Stimulated activated CD4-positive, alpha-beta T cell treated with anti-CD3 and anti-CD28 coated beads, Interleukin-12 subunit alpha, Interleukin-12 subunit beta, amount 100 ng/mL, for 24 hours (primary cell): ENCODE data around the gene MFN2.
A peak's percentile ranks its signal among the peaks of the same experiment; 100 is the strongest.

Experiments used
- DNase-seq, 2 experiments: peaks; one replicate each; pipeline ENCODE4 v3.0.0-alpha.2; 2020; ENCODE audit warnings: low read depth in 2 of 2

MFN2 gene

DNA sequence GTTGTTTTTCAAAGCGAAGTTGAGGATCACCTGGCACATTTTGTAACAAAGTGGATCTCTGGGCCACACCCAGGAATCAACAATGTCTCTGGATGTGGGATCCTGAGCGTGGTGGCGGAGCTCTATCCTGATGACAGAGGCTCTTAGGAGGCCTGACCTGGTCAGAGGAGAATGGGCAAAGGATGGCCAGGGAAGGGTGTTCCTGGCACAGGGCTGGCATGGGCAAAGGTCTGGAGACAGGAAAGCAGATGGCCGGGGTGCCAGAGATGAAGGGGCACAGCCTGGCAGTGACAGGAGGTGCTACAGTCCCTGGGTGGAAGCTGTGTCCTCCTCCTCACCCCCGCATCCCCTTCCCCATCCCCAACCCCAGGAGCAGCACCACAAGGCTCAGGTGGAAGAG lies 20.0 kb upstream of the MFN2 start:
- no peak for DNase-seq

DNA sequence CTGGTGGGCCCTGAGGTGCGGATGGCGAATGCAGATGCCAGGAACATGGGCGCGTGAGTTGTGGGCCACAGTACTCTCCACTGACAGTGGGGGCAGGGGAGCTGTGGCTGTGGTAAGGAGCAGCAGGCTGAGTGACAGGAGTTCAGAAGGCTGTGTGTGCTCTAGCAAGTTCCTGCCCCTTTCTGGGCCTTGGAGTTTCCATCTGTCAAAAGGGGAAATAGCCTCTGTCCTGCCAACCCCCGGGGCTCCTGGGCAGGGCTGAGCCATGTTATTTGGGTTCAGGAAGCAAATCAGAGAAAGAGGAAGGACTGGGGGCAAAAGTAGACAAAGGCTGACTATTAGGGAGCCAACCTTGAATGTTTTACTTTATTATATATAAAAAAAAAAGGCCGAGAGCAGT lies 19.5 kb upstream of the MFN2 start:
- no peak for DNase-seq

DNA sequence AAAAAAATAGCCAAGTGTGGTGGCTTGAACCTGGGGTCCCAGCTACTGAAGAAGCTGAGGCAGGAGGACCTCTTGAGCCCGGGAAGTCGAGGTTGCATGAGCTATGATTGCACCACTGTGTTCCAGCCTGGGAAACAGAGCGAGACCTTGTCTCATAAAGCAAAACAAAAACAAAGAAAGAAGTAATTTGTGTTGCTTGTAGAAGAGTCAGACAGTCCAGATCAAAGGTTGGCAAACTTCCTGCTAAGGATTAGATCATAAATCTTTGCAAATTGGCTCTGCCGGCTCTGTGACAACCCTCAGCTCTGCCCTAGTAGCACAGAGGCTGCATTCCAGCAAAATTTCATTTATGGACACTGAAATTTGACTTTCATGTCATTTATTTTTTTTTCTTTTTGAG lies 19.0 kb upstream of the MFN2 start:
- DNase-seq = no peak

DNA sequence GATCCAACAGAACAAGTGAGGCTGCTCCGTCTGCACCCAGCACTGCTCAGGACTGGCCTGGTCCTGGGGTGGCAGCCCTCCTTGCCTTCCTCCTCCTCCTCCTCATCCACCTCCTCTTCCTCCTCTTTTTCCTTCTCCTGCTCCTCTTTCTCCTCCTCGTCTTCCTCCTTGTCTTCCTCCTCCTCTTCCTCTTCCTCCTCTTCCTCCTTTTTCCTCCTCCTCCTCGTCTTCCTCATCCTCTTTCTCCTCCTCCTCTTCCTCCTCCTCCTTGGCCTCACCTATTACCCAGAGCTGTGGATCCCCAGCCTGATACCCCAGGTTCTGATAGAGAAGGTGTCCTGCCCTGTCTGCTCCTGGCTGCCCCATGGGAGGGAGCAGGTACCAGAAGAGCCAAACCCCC lies 16.6 kb upstream of the MFN2 start:
- DNase-seq = no peak

DNA sequence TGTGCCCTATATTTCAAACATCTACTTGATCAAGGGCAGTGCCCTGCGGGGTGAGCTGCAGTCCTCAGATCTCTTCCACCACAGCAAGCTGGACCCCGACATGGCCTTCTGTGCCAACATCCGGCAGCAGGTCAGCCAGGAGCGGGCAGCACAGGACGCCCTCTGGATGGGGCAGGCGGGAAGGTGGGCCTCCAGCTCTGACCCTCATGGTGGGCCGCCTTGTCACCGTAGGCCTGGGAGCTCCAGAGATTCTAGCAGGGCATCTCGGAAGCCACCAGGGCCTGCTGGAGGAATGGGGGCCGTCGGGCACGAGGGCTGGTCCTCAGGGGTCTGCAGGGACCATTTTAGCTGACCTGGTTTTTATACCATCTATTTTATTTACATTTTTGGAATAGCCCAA lies 15.6 kb upstream of the MFN2 start:
- no peak for DNase-seq

DNA sequence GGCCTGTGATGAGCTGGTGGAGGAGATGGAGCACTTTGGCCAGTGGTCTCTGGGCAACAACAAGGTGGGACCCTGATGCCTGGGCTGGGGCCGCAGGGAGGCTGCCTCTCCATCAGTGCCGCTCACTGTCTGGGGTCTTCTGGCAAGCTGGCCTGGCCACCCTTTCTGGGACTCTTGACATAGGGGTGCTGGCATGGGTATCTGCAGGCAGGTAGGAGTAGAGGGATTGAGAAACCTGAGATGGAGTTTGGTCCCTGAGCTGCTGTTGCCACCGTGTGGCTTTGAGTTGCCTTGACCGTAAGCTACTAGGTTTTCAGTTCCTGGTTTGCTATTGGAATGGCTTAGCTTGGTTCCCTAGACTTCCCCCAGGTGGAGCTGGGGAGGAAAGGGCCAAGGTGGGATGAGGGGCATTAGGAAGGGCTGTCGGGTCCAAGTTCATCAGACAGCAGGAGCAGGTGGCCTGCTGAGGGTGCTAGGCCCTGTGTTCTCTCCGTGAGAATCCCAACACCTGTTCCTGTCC lies 13.2 kb upstream of the MFN2 start:
- no peak for DNase-seq

DNA sequence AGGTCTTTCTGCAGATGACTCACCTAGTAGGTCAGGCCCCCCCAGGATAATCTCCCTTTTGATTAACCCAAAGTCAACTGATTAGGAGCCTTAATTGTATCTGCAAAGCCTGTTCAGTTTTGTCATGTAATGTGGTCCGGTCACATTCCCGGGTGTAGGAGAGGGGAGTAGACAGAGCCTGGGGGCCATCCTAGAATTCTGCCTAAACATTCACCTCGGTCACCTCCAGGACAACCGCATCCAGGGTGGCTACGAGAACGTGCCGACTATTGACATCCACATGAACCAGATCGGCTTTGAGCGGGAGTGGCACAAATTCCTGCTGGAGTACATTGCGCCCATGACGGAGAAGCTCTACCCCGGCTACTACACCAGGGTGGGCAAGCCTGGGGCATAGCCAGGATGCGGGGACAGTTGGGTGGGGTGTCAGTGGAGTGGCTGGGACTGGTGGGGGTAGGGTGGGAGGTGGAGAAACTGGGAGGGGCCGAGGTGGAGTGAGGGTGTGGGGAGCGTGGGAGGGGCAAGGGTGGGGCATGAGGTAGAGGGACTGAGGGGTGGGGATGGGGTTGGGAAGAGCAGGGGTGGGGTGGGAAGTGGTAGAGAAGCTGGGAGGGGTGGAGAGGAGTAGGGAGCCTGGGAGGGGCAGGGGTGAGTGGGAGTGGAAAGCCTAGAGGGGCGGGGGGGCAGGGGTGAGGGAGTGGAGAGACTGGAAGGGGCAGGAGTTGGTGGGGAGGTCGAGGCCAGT lies 9.6 kb upstream of the MFN2 start:
- no peak for DNase-seq

DNA sequence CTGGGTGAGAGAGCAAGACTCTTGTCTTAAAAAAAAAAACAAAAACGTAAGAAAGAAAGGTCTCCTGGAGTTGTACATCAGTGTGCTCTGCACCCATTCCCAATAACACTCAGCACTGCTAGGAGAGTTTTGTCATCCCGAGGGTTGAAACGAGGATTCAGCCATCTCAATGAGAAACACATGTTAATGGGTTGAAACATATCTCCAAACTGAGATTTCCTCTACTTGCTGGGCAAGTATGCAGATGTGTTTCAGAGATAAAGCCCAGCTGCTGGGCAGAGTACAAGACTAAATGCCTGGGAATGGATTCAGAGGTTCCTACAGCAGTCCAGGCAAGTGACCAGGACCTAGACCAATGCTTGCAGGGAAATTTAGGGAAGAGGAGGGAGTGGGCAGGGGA lies 2.6 kb upstream of the MFN2 start:
- no peak for DNase-seq

DNA sequence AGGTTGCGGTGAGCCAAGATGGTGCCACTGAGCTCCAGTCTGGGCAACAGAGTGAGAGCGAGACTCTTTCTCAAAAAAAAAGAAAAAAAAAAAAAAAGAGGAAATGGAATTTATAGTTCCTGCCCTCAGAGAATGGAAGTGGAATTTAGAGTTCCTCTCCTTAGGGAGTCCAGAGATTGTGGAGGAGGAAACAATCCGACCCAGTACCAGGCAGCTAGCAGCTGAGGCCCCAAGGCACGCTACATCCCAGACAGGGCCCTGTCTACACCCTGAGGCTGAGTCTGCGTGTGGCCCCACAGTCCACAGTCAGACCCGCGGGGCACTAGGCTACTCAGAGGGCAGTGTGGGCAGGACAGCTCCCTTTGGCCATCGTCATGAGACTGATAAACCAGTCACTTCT lies 1.9 kb upstream of the MFN2 start:
- DNase-seq = no peak

DNA sequence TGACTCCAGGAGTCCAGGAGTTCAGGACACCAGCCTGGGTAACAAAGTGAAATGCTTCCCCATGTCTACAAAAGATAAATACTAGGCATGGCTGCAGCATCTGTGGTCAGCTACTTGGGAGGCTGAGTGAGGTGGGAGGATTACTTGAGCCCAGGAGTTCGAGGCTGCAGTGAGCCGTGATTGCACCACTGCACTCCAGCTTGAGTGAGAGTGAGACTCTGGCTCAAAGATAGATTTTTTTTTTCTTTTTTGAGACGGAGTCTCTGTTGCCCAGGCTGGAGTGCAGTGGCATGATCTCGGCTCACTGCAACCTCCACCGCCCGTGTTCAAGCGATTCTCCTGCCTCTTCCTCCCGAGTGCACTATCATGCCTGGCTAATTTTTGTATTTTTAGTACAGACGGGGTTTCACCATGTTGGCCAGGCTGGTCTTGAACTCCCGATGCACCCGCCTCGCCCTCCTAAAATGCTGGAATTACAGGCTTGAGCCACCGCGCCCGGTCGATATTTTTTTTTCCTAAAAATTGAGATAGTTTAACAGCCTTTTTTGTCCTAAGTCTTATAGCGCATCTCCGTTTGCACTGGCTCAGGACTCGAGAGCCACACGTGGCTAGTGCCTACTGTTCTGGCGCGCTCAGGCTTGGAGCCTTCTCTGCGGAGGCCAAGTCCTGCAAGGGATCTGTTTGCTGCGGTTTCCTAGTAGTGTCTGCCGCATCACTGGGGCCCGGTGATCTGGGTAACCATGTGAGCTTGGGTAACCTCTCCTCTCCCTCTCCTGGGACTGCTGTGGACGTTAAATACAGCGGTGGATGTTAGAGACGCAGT lies 1.0 kb upstream of the MFN2 start:
- DNase-seq = no peak

DNA sequence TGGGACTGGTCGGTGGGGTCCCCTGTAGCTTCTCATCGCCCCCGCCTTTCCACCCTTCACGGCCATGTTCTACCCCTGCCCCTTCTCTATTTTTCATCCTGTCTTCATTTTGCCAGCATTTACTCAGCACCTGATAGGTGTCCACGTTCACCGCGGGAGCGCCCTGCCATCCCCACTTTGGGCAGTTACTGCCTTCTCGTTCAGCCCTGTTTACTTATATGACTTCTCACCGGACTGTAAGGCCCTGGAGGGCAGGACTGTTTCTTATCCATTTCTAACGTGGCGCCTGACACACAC lies 380 bp downstream of the MFN2 start:
- DNase-seq = peak in 1 of 2 experiments; percentile 5

DNA sequence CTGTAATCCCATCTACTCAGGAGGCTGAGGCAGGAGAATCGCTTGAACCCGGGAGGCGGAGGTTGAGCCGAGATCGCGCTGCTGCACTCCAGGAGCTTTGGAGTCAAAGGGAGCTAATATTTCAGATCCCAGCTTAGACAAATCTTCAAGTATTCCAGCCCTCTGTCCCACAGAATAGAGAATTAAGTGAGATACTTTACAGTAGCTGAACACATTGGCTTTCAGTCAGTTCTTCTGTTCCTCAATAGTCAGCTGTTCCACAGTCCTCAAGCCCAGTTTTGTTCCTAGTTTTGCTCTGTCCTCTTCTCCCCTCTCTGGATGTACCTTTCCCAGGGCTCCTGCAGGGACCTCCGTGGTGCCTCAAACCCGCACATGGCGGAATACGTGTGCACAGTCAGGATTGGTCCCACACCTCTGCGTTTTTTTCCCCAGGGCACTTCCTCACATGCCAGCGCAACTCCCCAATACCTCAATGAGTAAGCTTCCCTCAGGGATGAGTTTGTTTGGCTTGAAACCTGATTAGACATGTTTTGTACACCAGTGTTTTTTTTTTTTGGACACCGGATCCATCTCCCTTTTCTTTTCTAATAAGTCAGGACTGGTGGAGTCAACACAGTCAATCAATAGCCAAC lies 1.2 kb downstream of the MFN2 start:
- no peak for DNase-seq

DNA sequence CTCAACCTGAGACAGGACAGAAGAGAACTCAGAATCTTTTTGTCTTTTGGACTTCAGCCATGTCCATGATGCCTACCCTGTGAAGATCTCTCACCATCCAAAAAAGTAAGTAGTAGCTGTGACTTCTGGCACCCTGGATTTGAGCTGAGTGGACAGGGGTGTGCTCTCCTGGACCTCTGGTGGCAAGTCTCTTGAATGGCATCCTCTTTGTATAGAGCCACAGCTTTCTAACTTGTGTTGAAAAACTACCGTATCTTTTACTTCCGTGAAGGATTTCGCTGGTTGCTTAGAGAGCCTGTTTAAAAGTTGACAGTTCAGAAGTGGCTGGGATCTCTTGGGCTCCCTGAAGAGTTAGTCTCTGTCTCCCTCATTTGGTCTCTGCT lies 1.8 kb downstream of the MFN2 start:
- DNase-seq = no peak

DNA sequence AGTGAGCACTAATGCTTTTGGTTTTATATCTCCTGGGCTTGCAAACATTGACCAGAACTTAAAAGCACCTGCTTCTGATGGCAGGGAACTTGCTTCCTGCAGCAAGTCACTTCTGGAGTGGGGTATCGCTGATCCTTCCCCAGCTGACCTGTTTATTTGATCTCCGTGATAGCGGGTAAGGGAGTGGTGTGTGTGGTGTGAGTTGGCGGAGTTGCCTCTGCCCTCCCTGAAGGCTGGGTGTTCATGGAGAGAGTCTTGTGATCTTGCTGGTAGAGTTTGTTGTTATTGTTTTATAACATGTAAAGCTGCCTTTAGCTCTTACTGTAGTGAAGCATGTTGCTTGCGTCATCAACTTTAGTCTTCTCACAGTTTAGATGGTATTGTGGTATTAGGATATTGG lies 3.9 kb downstream of the MFN2 start:
- no peak for DNase-seq

DNA sequence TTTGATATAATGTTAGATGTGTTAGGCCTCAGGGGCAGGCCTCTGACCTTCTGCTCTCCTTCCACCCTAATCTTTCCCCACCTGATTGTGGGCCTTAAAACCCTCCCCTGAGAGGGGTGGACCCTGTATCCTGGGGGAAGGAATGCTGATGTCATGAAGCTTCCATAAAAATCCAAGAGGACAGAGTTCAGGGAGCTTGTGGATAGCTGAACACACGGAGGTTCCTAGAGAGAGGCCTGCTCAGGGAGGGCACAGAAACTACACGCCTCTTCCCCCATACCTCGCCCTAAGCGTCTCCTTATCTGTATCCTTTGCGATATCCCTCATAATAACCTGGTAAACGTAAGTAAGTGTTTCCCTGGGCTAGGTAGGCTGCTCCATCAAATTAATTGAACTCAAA lies 4.3 kb downstream of the MFN2 start:
- DNase-seq = no peak

DNA sequence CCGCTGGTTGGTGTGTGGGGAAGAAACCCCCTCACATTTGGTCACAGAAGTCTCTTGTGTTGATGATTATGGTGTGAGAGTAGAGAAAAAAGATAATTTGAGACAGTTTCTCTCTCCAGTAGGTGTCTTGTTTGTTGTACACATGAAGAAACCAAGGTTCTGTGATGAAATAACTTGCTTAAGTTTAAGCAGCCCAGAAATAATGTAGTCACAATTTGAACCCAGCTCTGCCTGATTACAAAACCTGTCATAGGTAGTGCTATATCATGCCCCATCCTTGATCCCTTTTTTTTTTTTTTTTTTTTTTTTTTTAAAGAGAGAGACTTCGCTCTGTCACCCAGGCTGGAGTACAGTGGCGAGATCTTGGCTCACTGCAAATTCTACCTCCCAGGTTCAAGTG lies 4.9 kb downstream of the MFN2 start:
- DNase-seq = no peak

DNA sequence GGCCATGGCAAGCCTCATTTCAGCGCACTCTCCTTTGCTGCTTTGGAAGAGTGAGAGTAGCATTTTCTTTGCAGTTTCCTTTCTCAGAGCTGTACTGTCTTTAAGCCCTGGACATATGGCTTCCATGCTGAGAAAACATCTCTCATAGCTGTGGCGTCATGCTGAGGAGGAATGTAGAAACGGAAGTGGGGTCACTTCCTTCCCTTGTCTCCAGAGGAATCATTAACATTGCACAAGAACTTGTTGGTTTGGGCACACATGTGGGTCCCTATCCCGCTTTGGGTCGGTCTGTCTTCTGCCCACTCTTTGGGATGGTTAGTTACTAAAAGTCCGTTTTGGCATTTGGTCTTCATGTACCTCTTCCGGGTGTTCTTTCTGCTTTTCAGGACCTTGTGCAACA lies 5.6 kb downstream of the MFN2 start:
- DNase-seq = no peak

DNA sequence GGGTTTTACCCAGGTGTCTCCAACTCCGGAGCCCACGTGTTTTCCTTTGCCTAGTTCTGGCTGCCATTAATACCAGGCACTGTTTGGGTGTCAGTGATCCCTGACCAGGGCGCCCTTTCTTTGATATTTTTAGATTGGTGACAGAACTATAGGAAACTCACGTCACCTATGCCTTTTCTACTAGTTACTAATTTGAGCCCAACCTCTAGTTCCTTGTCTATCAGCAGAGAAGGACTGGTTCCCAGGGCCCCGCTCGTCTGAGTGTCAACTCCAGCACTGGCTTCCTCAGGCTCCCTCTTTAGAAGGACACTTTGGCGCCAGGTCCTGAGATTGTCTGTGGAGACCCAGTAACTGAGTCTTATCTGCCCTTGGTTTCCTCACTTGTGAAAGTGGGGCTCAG lies 9.4 kb downstream of the MFN2 start:
- DNase-seq = no peak

DNA sequence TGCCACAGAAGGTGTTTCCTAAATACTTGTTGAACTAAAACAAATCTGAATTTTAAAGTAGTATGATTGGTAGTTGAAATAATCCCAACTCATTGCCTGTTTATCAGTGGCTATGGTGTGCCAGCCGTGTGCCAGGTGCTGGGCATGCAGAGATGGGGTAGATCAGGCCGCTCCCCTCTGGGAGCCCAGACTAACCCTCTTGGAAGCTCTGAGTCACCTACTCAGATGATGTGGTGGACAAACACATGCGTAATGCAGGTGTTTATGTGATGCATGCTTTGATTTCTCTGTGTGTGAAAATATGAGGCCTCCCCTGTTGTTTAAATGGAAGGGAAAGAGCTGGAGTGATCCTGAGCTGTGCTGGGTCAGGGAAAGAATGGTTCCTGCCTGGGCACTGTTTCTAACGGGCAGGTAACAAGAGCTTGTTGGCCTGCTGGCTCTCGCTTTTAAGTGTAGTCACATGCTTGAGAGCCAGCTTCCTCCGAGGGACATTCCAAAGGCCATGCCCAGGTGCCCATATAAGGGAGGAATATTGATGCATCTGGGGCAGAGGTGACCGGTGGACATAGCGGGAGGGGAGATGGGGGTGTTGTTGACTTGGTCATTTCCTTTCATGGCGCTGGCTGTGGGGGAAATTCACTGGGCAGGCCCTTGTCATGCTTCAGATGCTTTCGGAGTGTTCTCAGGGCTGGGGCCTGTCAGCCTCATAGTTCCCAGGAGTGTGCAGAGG lies 10.2 kb downstream of the MFN2 start:
- no peak for DNase-seq

DNA sequence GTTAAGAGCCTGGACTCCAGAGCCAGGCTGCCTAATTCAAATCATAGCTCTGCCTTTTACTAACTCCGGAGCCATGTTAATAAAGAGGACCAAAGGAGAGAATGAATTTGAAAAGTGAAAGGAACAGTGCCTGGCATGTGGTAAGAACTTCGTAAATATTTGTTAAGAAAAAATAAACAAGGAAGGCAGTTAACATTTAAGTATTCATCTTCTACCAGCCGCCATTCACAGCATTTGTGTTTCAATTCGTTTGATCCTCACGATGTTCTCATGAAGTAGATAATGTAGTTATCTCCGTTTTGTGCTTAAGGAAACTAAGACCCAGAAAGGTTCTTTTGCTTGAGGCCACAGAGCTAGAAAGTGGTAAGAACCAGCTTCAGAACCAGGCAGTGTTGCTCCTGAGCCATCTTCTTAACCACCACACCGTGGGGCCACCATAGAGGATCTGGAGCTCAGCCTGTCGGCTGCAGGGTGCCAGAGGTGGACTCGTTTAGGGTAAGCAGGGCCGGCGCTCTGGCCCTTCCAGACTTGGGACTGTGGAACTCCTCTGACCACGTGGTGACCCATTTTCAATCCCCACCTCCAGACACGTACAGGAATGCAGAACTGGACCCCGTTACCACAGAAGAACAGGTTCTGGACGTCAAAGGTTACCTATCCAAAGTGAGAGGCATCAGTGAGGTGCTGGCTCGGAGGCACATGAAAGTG lies 11.9 kb downstream of the MFN2 start:
- no peak for DNase-seq

DNA sequence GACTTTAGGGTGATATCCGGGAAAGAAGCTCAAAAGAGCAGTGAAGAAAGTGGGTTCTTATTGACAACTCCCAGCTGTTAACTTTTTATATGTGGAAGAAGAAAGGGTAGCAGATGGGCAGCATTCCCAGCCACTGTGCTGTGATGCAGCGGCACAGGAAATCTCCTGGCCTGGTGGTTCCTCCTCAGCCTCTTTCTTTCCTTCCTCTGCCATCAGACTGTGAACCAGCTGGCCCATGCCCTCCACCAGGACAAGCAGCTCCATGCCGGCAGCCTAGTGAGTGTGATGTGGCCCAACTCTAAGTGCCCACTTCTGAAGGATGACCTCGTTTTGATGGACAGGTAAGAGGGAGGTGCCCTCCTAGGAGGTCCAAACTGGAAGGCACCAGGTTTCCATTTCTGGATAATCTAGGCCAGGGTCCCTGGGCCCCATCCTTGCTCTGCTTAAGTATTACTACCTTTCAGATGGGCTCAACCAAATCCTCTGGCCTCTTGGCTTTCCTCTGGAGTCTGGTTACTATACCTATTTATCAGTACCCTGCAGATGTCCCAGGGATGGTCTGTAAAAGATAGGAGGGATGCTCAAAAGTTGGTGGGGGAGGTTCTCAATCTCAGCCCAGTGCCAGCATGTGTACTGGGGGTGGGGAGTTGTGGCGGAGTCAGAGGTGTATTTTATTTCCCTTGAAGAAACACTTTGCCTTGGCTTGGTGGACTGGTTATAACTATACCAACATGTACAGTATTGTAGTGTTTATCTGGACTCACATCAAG lies 17.0 kb downstream of the MFN2 start:
- DNase-seq = no peak
